Natural killer cell (primary cell): ENCODE results near the gene CEP72. TPM values are rescaled to one million over a fixed set of nuclear protein-coding genes. Genes with fewer than 3 reads are reported as not detected.

ENCODE experiments used
- ATAC-seq, 3 donors: fragments of 150-1000 bp in 2 of 3; fragments of 200-7000 bp in 1 of 3; cut with Tn5 transposase; 1 replicate in 1 of 3; 2 replicates in 2 of 3; pipeline ENCODE4 v1.10.0; 2021; ENCODE audit warnings: mild to moderate bottlenecking in 2 of 3, moderate library complexity in 2 of 3
- DNase-seq, 2 donors: peaks; one replicate each; pipeline versions ENCODE4 v3.0.0 to v3.0.0-alpha.2; 2013 to 2021; ENCODE audit warnings: mixed read lengths in 1 of 2
- H3K27ac ChIP-seq: one replicate; pipeline ENCODE4 v1.5.1; 2013; ENCODE audit warnings: mild to moderate bottlenecking, low read length
- H3K27me3 ChIP-seq: one replicate; pipeline ENCODE4 v1.6.1; 2013; ENCODE audit warnings: low read length; ENCODE audit not compliant: control insufficient read depth, insufficient read depth
- H3K36me3 ChIP-seq: one replicate; pipeline ENCODE4 v1.6.1; 2013; ENCODE audit warnings: low read length; ENCODE audit not compliant: control insufficient read depth, insufficient read depth
- H3K4me1 ChIP-seq: one replicate; pipeline ENCODE4 v1.6.1; 2013; ENCODE audit warnings: low read length; ENCODE audit not compliant: control insufficient read depth, insufficient read depth
- H3K4me3 ChIP-seq: one replicate; pipeline ENCODE4 v1.5.1; 2013; ENCODE audit warnings: low read length
- H3K9me3 ChIP-seq: one replicate; pipeline ENCODE4 v1.6.1; 2013; ENCODE audit warnings: low read length; ENCODE audit not compliant: control insufficient read depth, insufficient read depth
- H3K27ac Mint-ChIP-seq, 2 donors: one replicate each; pipeline ENCODE4 v1.8.0; 2022; ENCODE audit warnings: mild to moderate bottlenecking in 2 of 2, mixed read lengths in 2 of 2, moderate library complexity in 1 of 2
- H3K27me3 Mint-ChIP-seq, 2 donors: one replicate each; pipeline ENCODE4 v1.8.0; 2022; ENCODE audit warnings: low read depth in 2 of 2, mixed read lengths in 2 of 2
- H3K36me3 Mint-ChIP-seq: one replicate; pipeline ENCODE4 v1.8.0; 2022; ENCODE audit warnings: mixed read lengths
- H3K4me1 Mint-ChIP-seq, 2 donors: one replicate each; pipeline ENCODE4 v1.8.0; 2022; ENCODE audit warnings: mixed read lengths in 2 of 2
- H3K4me3 Mint-ChIP-seq: one replicate; pipeline ENCODE4 v1.8.0; 2022; ENCODE audit warnings: mild to moderate bottlenecking, moderate library complexity, mixed read lengths
- H3K9me3 Mint-ChIP-seq, 2 donors: one replicate each; pipeline ENCODE4 v1.8.0; 2022; ENCODE audit warnings: mixed read lengths in 2 of 2
- CTCF ChIP-seq: fragments of 200-600 bp; IDR thresholded peaks from one replicate; pipeline ENCODE4 v1.8.0; 2022; ENCODE audit warnings: antibody characterized with exemption
- whole genome bisulfite sequencing: methylation state at CpG from one replicate; pipeline ENCODE4 v1.1.7; 2013; ENCODE audit warnings: missing lambda C conversion rate; ENCODE audit not compliant: insufficient coverage; 5-methylcytosine and 5-hydroxymethylcytosine counted together
- intact Hi-C: fragments of 100-400 bp; cut with micrococcal nuclease; formaldehyde crosslinking; loops from one replicate; pipeline ENCODE4 v1.14.2; 2022
- total RNA-seq, 4 donors: library from RNA; stranded (reverse); fragments of 120-200 nt in 1 of 4; gene quantifications; one replicate each; pipeline versions ENCODE4 v1.2.3 to v1.2.4, GENCODE V29; 2013 to 2022

Gene CEP72
- total RNA-seq, 3 donors from 2014 or later (not counting 1 experiment from before 2014, with no cell fraction given), result 12.2 to 15.1 (median 12.3) TPM

GRCh38 chr5:569358-569867 lies 42.7 kb upstream of the CEP72 start:
- Histone ChIP-seq H3K4me1 (no peaks in the 10 kb centered on the region), H3K4me3 (no peak overlapping the region), H3K36me3 (no peaks in the 10 kb centered on the region), H3K27ac (no peak overlapping the region), H3K9me3 (no peaks in the 10 kb centered on the region), H3K27me3 (no peaks in the 10 kb centered on the region)
- Mint-ChIP-seq H3K36me3 (no peaks in the 10 kb centered on the region), H3K9me3 (no peaks in the 10 kb centered on the region), H3K4me3 (no peak overlapping the region), H3K27me3 (peaks cover 10 to 18% of the 10 kb centered on the region in 2 donors), H3K27ac (no peak overlapping the region), H3K4me1 (no peaks in the 10 kb centered on the region)
- intact Hi-C loops, result no loop called here
- no peak for ATAC-seq
- 89% methylated on average over 23 of the region's 23 CpGs for WGBS
- DNase-seq, result no peak
- no peak for TF ChIP-seq CTCF

- Mint-ChIP-seq H3K4me3 (no peak overlapping the region), H3K4me1 (no peaks in the 10 kb centered on the region), H3K27me3 (peaks cover 15 to 22% of the 10 kb centered on the region in 2 donors), H3K36me3 (no peaks in the 10 kb centered on the region), H3K27ac (no peak overlapping the region), H3K9me3 (no peaks in the 10 kb centered on the region)
- no peak for DNase-seq
- Histone ChIP-seq H3K4me3 (no peak overlapping the region), H3K36me3 (no peaks in the 10 kb centered on the region), H3K27ac (no peak overlapping the region), H3K9me3 (no peaks in the 10 kb centered on the region), H3K4me1 (no peaks in the 10 kb centered on the region), H3K27me3 (no peaks in the 10 kb centered on the region)
- no peak for TF ChIP-seq CTCF
- no peak for ATAC-seq
- intact Hi-C loops, result no loop called here
- 86% methylated on average over 21 of the region's 21 CpGs for WGBS
Measured at GRCh38 chr5:569868-570361, 42.2 kb upstream of the CEP72 start.

GRCh38 chr5:570446-570845 lies 41.7 kb upstream of the CEP72 start:
- WGBS, result 91% methylated on average over 17 of the region's 17 CpGs
- TF ChIP-seq CTCF, result no peak
- no peak for DNase-seq
- Histone ChIP-seq H3K27me3 (no peaks in the 10 kb centered on the region), H3K4me1 (no peaks in the 10 kb centered on the region), H3K36me3 (no peaks in the 10 kb centered on the region), H3K9me3 (no peaks in the 10 kb centered on the region), H3K4me3 (no peak overlapping the region), H3K27ac (no peak overlapping the region)
- Mint-ChIP-seq H3K4me1 (no peaks in the 10 kb centered on the region), H3K36me3 (no peaks in the 10 kb centered on the region), H3K27ac (no peak overlapping the region), H3K27me3 (peaks cover 20 to 27% of the 10 kb centered on the region in 2 donors), H3K4me3 (no peak overlapping the region), H3K9me3 (no peaks in the 10 kb centered on the region)
- no peak for ATAC-seq
- intact Hi-C loops, result no loop called here

- H3K4me1 Mint-ChIP-seq, result no peaks in the 10 kb centered on the region
Measured at GRCh38 chr5:570886-571285, 41.3 kb upstream of the CEP72 start.

More at GRCh38 chr5:570886-571285, 41.3 kb upstream of the CEP72 start:
- Mint-ChIP-seq H3K9me3 (no peaks in the 10 kb centered on the region), H3K27ac (no peak overlapping the region), H3K36me3 (no peaks in the 10 kb centered on the region), H3K27me3 (peaks cover 24 to 31% of the 10 kb centered on the region in 2 donors), H3K4me3 (no peak overlapping the region)
- no peaks in the 10 kb centered on the region for H3K36me3 ChIP-seq
- H3K27ac ChIP-seq, result no peak overlapping the region
- 90% methylated on average over 8 of the region's 8 CpGs for WGBS
- intact Hi-C loops, result no loop called here
- H3K27me3 ChIP-seq, result no peaks in the 10 kb centered on the region
- H3K4me1 ChIP-seq, result no peaks in the 10 kb centered on the region
- H3K4me3 ChIP-seq, result no peak overlapping the region
- H3K9me3 ChIP-seq, result no peaks in the 10 kb centered on the region
- ATAC-seq (no peak), DNase-seq (no peak)
- no peak for TF ChIP-seq CTCF
